ENCODE results near the gene MAP7. TPM values are rescaled to one million over a fixed set of nuclear protein-coding genes. Genes with fewer than 3 reads are reported as not detected.

Gene MAP7
- total RNA-seq, 1 experiment from 2014 or later: 7.8 TPM

DNA sequence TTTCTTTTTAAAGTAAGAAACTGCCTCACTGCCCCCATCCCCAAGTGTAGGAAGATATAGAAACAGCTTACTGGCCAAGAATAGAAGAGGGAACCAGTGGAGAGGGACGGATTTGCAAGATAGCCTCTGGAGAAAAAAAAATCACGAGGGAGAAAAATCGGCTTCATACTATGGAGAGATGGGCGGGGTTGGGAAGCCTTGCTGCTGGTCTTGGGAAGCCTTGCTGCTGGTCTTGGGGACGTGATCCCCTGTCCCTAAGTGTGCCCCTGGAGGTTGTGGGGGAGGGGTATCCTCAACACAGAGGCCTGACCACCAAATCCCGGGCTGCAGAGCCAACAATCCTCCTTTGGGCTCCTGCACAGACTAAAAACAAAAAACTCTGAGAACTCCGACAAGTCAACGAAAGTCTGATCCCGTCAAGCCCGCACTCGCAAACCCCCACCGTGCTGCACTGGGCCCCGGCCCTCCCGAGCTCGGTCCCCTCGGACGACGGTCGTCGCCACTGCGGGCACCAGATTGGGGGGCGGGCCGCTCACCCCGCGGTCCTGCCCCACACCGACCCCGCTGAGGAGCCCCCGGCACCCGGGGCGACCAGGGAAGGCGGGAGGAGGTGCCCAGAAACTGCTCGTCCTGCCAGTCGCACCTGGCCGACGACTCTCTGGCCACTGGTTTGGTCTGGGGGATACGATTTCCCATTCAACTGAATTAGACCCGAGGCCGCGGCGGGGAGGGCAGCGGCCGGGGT lies 750 bp downstream of the MAP7 start:
- H3K36me3 ChIP-seq (replicated peaks; ENCODE audit: control insufficient read depth, insufficient read depth, low read length): no peaks in the 10 kb centered on the region
- no peak for DNase-seq
- peaks cover 39% of the 10 kb centered on the region for H3K27me3 ChIP-seq (ENCODE audit: control insufficient read depth, insufficient read depth, low read length)

DNA sequence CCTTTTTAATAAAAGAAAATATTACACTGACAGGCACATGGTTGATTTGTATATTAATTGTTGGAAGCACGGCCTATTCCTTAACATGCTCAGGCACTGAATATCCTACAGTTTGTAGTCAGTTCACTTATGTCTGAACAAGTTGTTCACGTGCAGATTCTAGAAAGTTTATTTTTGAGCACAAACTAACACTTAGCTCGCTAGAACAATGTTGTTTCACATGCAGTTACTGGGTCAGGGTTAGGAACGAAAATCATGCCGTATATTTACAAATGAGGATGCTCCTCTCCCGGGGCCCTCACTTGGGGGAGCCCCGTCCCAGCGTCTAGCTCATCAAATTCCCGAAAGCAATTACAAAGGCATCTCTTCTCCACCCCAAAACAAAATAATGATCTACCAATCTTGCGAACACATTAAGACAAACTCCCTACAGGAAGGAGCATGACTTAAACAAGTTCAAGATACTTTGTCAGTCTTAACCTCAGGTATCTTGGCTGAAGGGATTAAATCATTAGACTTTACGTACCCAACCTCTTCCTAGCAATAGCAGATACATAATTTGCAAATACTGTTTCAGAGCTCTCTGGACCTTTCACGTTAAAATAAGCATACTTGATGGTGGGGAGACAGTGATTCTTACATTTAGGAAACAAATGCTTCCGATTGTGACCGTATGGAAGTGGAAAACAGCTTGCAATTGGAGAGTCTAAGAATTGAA lies 1.5 kb downstream of the MAP7 start:
- Histone ChIP-seq H3K27me3 (ENCODE audit: control insufficient read depth, insufficient read depth, low read length) (peaks cover 39% of the 10 kb centered on the region), H3K36me3 (replicated peaks; ENCODE audit: control insufficient read depth, insufficient read depth, low read length) (no peaks in the 10 kb centered on the region; the same call in 1 of the 2 replicates), H3K4me3 (ENCODE audit: insufficient read depth, low read depth, low read length) (peak overlapping the region; percentile 72)
- DNase-seq: peak; percentile 30

More for the DNA sequence above, 750 bp downstream of the MAP7 start:
- peak overlapping the region; percentile 72 for H3K4me3 ChIP-seq (ENCODE audit: insufficient read depth, low read depth, low read length)

DNA sequence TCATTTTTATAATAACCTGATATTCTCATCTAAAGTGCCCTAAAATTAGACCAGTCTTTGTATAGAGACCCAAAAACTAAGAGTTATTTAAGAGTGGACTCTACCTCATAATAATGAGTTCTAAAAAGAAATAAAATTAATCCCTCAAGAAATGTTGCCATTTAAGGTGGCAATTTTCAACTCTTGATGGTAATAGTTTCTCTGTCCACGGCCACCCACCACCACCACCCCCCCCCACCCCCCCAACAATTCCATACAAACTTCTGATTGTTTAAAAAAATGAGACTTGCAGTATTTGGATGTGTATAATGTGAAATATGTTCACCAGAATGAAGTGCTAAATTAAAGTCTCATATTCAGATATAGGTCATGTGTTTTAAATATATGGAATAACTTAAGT lies 2.4 kb downstream of the MAP7 start:
- Histone ChIP-seq H3K36me3 (replicated peaks; ENCODE audit: control insufficient read depth, insufficient read depth, low read length) (no peaks in the 10 kb centered on the region; the same call in 1 of the 2 replicates), H3K27me3 (ENCODE audit: control insufficient read depth, insufficient read depth, low read length) (peaks cover 34% of the 10 kb centered on the region), H3K4me3 (ENCODE audit: insufficient read depth, low read depth, low read length) (no peak overlapping the region)
- no peak for DNase-seq

DNA sequence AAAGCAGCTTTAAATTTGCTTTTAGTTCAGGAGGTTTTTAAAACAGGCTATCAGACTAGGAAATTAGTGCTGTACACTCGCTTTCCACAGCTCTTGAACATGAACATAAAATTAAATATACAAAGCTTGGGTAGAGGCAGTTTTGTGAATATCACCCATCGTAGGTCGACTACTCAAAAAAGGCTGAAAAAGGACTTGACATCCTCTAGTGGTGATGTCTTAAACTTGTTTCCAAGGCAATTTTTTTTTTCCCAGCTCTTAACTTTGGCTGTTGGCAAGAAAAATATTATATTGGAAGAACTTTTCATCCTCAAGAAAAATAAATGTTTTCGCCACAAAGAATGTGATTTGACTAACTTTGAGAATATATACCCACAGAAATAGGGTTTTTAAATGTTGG lies 2.9 kb downstream of the MAP7 start:
- H3K4me3 ChIP-seq (ENCODE audit: insufficient read depth, low read depth, low read length): no peak overlapping the region
- H3K27me3 ChIP-seq (ENCODE audit: control insufficient read depth, insufficient read depth, low read length): peaks cover 29% of the 10 kb centered on the region
- DNase-seq: peak; percentile 31
- no peaks in the 10 kb centered on the region; the same call in 1 of the 2 replicates for H3K36me3 ChIP-seq (replicated peaks; ENCODE audit: control insufficient read depth, insufficient read depth, low read length)

DNA sequence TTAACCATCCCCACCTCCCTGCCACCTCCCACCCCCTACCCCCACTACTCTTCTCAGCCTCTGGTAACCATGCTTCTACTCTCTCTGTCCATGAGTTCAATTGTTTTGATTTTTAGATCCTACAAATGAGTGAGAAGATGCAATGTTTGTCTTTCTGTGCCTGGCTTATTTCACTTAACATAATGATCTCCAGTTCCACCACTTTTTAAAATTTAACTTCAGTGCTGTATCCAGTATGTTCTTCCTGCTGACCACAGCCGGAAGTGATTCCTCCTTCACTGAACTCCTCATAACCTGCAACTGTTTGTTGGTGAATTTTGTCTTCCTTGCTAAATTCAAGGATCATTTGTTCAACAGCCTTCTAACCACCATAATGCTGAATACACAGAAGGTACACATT lies 3.9 kb downstream of the MAP7 start:
- Histone ChIP-seq H3K27me3 (ENCODE audit: control insufficient read depth, insufficient read depth, low read length) (peaks cover 19% of the 10 kb centered on the region), H3K4me3 (ENCODE audit: insufficient read depth, low read depth, low read length) (no peak overlapping the region), H3K36me3 (replicated peaks; ENCODE audit: control insufficient read depth, insufficient read depth, low read length) (no peaks in the 10 kb centered on the region; the same call in 1 of the 2 replicates)
- DNase-seq: no peak

DNA sequence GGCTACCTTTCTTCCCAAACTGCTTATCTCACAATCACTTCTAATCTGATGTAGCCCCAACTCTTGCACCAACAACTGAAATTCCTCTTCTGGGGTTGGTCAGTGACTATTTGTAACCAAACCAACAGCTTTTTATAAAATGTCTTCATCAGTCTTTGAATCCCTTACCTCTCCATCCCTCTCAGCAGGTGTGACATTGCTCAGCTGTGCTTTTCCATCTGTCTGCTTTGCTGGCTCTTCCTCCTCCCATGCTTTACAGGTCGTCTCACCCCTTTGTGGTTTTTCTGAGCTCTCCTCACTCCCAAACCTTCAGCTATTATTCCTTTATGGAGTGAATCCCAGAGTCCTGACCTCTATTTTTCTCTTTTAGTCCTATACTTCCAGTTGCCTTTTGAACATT lies 5.9 kb downstream of the MAP7 start:
- peaks cover 8% of the 10 kb centered on the region; the same call in 1 of the 2 replicates for H3K27me3 ChIP-seq (ENCODE audit: control insufficient read depth, insufficient read depth, low read length)
- no peaks in the 10 kb centered on the region; the same call in 1 of the 2 replicates for H3K36me3 ChIP-seq (replicated peaks; ENCODE audit: control insufficient read depth, insufficient read depth, low read length)
- H3K4me3 ChIP-seq (ENCODE audit: insufficient read depth, low read depth, low read length): no peak overlapping the region
- DNase-seq: no peak

DNA sequence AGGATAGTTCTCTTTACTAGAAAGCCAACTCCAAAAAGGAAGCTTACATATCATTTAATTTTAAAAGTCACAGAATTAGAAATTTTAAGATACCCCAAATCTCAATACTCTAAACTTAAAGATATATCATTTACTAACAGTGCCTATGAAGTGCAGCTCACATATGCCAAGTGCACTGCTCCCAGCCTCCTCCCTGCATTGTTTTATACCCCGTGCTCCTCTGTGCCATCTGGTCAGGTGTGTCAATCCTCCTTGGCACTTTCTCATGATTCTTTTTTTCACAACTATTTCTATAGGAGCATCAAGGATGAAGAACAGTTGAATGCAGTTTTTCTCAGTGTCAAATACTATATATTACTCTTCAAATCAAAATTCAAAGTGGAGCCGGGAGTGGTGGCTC lies 8.8 kb downstream of the MAP7 start:
- H3K27me3 ChIP-seq (ENCODE audit: control insufficient read depth, insufficient read depth, low read length): no peaks in the 10 kb centered on the region
- no peak overlapping the region for H3K4me3 ChIP-seq (ENCODE audit: insufficient read depth, low read depth, low read length)
- H3K36me3 ChIP-seq (replicated peaks; ENCODE audit: control insufficient read depth, insufficient read depth, low read length): no peaks in the 10 kb centered on the region; the same call in 1 of the 2 replicates
- no peak for DNase-seq

DNA sequence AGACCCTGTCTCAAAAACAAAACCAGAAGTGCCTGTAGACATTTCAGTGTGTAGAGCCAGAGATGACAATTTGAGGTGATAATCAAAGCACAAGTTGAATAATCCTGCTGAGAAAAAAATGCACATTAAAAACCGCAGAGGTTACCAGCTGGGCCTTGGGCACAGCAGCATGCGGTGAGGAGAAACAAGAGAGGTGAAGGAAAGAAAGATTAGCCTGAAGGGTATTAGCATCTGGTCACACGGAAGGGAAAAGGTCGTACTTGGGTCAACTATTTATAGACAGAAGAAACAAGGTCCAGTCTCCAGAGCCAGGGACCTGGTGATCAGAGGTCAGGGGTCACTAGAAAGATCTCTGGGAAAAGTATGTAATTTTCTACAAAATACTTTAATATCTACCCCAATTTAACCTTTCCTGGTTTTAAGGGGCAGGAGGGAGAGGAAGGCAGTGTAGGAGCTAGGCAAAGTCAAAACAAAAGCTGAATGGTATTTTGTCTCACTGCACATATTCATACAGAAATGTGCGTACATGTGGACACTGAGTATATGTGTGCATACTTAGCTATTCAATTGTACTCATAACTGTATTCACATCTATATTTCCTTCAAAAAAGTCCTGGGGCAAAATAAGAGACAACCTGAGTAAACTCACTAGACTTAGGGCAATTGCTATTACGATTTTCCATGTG lies 10.1 kb downstream of the MAP7 start:
- H3K36me3 ChIP-seq (replicated peaks; ENCODE audit: control insufficient read depth, insufficient read depth, low read length): no peaks in the 10 kb centered on the region; the same call in 1 of the 2 replicates
- H3K4me3 ChIP-seq (ENCODE audit: insufficient read depth, low read depth, low read length): no peak overlapping the region
- DNase-seq: no peak
- no peaks in the 10 kb centered on the region for H3K27me3 ChIP-seq (ENCODE audit: control insufficient read depth, insufficient read depth, low read length)

DNA sequence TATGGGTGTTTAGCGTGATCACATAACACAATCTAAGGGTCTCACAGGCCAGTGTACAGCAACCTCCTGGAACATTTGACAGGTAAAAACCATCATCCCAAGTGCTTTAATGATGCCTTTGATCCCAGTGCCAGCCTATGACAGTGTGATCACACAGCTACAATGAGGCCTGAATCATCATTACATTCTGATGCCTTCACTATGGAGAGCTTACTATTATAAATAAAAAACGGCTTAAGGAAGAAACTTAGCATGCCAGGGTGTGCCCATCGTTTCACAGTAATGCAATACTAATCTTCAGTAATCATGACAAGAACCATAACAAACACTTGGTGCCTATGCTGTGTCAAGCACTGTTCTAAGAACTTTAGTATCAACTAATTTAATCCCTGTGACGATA lies 11.4 kb downstream of the MAP7 start:
- DNase-seq: no peak
- Histone ChIP-seq H3K36me3 (replicated peaks; ENCODE audit: control insufficient read depth, insufficient read depth, low read length) (no peaks in the 10 kb centered on the region), H3K4me3 (ENCODE audit: insufficient read depth, low read depth, low read length) (no peak overlapping the region), H3K27me3 (ENCODE audit: control insufficient read depth, insufficient read depth, low read length) (no peaks in the 10 kb centered on the region)

DNA sequence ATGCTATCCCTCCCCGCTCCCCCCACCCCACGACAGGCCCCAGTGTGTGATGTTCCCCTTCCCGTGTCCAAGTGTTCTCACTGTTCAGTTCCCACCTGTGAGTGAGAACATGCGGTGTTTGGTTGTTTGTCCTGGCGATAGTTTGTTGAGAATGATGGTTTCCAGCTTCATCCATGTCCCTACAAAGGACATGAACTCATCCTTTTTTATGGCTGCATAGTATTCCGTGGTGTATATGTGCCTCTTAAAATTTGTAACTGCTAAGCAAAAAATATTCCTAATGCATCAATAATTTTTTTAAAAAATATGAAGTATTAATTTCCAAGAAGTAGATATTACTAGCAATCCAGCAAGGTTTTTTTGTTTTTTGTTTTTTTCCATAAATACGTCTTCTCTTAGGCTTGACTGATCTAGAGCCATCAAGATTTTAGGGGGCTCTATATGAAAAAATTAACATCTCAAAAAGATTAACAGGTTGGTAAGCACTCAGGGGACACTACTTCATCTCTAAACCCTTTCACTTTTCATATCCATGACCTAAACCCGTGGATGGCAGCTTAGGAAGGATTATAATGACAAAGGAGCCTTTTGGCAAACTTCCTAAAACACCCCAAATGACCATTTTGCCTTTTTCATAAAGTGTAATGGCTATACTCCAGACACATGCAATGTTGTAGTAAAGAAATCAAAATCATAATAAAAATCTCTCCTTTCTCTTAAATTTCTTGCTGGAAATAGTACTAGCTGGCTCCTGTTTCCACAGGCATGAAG lies 14.2 kb downstream of the MAP7 start:
- Histone ChIP-seq H3K4me3 (ENCODE audit: insufficient read depth, low read depth, low read length) (no peak overlapping the region), H3K27me3 (ENCODE audit: control insufficient read depth, insufficient read depth, low read length) (no peaks in the 10 kb centered on the region), H3K36me3 (replicated peaks; ENCODE audit: control insufficient read depth, insufficient read depth, low read length) (no peaks in the 10 kb centered on the region)
- no peak for DNase-seq

DNA sequence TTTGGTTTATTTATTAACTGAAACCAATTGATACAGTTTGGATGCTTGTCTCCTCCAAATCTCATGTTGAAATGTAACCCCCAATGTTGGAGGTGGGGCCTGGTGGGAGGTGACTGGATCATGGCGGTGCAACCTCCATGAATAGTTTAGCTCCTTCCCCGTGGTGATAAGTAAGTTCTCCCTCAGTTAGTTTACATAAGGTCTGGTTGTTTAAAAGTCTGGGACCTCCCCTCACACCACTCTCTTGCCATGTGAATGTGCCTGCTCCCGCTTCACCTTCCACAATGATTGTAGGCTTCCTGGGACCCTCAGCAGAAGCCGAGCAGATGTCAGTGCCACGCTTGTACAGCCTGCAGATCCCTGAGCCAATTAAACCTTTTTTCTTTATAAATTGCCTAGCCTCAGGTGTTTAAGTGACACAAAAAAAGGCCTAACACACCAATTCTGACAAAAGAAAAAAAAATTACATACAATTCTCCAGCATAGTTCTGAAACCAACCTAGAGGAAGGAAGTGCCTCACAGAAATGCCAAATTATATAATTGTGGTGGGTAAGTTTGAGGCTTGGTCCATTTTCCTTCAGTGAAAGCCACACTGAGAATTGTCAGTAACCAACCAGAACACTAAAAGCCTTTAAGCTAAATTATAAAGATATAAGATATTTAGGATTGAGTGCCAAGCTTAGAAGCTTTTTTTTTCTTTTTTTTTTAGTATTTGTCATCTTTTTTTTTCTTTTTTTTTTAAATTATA lies 15.0 kb downstream of the MAP7 start:
- Histone ChIP-seq H3K4me3 (ENCODE audit: insufficient read depth, low read depth, low read length) (no peak overlapping the region), H3K36me3 (replicated peaks; ENCODE audit: control insufficient read depth, insufficient read depth, low read length) (no peaks in the 10 kb centered on the region), H3K27me3 (ENCODE audit: control insufficient read depth, insufficient read depth, low read length) (no peaks in the 10 kb centered on the region)
- DNase-seq: no peak

DNA sequence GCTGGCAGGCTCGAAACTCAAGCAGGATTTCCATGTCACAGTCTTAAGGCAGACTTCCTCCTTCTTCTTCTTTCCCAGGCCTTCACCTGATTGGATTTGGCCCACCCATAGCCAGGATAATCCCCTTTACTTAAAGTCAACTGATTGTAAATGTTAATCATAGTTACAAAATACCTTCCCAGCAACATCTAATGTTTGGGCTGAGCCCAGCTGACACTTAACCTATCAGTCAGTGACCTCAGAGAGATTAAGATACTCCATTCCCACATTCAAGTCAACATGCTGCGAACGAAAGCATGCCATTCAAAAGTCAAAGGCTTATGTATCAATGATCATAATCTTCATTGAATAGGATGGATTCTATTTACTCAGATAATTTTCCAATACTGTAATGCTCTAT lies 16.0 kb downstream of the MAP7 start:
- Histone ChIP-seq H3K36me3 (replicated peaks; ENCODE audit: control insufficient read depth, insufficient read depth, low read length) (no peaks in the 10 kb centered on the region), H3K27me3 (ENCODE audit: control insufficient read depth, insufficient read depth, low read length) (no peaks in the 10 kb centered on the region), H3K4me3 (ENCODE audit: insufficient read depth, low read depth, low read length) (no peak overlapping the region)
- no peak for DNase-seq

DNA sequence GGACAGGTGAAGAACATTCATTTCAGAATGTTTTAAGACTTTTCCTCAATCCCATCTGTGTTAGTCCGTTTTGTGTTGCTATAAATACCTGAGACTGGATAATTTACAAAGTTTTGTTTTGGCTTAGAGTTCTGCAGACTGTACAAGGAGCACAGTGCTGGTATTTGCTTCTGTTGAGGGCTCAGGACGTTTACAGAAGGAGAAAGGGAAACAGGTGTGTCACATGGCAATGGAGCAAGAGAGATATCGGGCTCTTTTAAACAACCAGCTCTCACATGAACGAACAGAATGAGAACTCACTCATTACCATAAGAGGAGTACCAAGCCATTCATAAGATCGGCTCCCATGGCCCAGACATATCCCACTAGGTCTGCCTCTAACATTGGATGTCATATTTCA lies 16.7 kb downstream of the MAP7 start:
- Histone ChIP-seq H3K36me3 (replicated peaks; ENCODE audit: control insufficient read depth, insufficient read depth, low read length) (no peaks in the 10 kb centered on the region), H3K4me3 (ENCODE audit: insufficient read depth, low read depth, low read length) (no peak overlapping the region), H3K27me3 (ENCODE audit: control insufficient read depth, insufficient read depth, low read length) (no peaks in the 10 kb centered on the region)
- no peak for DNase-seq

DNA sequence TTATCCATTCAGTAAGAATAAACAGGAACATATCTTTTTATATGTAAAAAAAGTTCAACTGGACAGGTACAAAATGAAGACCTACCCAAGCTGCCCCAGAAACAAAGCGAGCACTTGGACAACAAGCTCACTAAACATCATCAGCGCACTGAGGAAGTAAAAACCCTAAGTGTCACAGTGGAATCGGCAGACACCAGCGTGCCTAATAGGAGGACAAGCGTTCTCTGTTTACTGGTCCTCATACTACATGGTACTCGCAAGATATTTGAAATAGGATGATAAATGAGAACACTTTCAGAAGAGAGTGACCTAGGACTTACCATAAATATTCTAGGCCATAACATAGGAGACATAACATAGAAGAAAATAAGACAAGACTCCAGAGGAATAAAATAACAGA lies 18.2 kb downstream of the MAP7 start:
- no peaks in the 10 kb centered on the region for H3K27me3 ChIP-seq (ENCODE audit: control insufficient read depth, insufficient read depth, low read length)
- no peak overlapping the region for H3K4me3 ChIP-seq (ENCODE audit: insufficient read depth, low read depth, low read length)
- no peak for DNase-seq
- H3K36me3 ChIP-seq (replicated peaks; ENCODE audit: control insufficient read depth, insufficient read depth, low read length): no peaks in the 10 kb centered on the region

All from H7 (cell line).